CD14-positive monocyte (primary cell): ENCODE measurements around the gene DNAAF1. TPM values are rescaled to one million over a fixed set of nuclear protein-coding genes. Genes with fewer than 3 reads are reported as not detected.
"Not testable (repeated sequence)": the region's sequence is repeated elsewhere in the genome, so short reads cannot be mapped to it uniquely, and the experiment has no call there.

Source experiments
- DNase-seq, 3 donors: peaks; one replicate each; pipeline ENCODE4 v3.0.0-alpha.2; 2011 to 2022
- H2AFZ ChIP-seq: 2 replicates; pipeline ENCODE4 v1.6.0; 2012; ENCODE audit warnings: mild to moderate bottlenecking, low read depth, low read length, inconsistent platforms; ENCODE audit not compliant: insufficient read depth, poor library complexity, severe bottlenecking
- H3K27ac ChIP-seq, 2 donors: 1 replicate in 1 of 2; 2 replicates in 1 of 2; pipeline ENCODE4 v1.5.1; 2012 to 2013; ENCODE audit warnings: low read length in 2 of 2, control low read depth in 1 of 2, inconsistent platforms in 1 of 2, low read depth in 1 of 2, mild to moderate bottlenecking in 1 of 2
- H3K27me3 ChIP-seq, 2 donors: one replicate each; pipeline versions ENCODE4 v1.6.0 to v1.6.1; 2011 to 2013; ENCODE audit warnings: low read length in 2 of 2; ENCODE audit not compliant: control insufficient read depth in 2 of 2, insufficient read depth in 2 of 2
- H3K36me3 ChIP-seq, 2 donors: replicated peaks in 1 of 2; 1 replicate in 1 of 2; 2 replicates in 1 of 2; pipeline versions ENCODE4 v1.5.1 to v1.6.1; 2012 to 2013; ENCODE audit warnings: low read length in 2 of 2, control low read depth in 1 of 2, inconsistent platforms in 1 of 2, mild to moderate bottlenecking in 1 of 2; ENCODE audit not compliant: insufficient read depth in 2 of 2, control insufficient read depth in 1 of 2
- H3K4me1 ChIP-seq, 2 donors: 1 replicate in 1 of 2; 2 replicates in 1 of 2; pipeline versions ENCODE4 v1.5.1 to v1.6.1; 2012 to 2013; ENCODE audit warnings: low read length in 2 of 2, control low read depth in 1 of 2, inconsistent platforms in 1 of 2, mild to moderate bottlenecking in 1 of 2, moderate library complexity in 1 of 2; ENCODE audit not compliant: insufficient read depth in 2 of 2, control insufficient read depth in 1 of 2
- H3K4me2 ChIP-seq: replicated peaks from 2 replicates; pipeline ENCODE3; 2012; ENCODE audit warnings: low read length, moderate library complexity, mild to moderate bottlenecking; ENCODE audit not compliant: poor library complexity, severe bottlenecking; ENCODE audit errors: extremely low read depth
- H3K4me3 ChIP-seq, 3 experiments: fragments of 200-600 bp in 1 of 3; sonication (generic) in 1 of 3; replicated peaks in 1 of 3; 1 replicate in 2 of 3; 2 replicates in 1 of 3; pipeline ENCODE4 v1.5.1; 2011 to 2013; ENCODE audit warnings: low read length in 3 of 3, mild to moderate bottlenecking in 3 of 3, control low read depth in 2 of 3, low read depth in 2 of 3, inconsistent platforms in 1 of 3, moderate library complexity in 1 of 3
- H3K79me2 ChIP-seq: 2 replicates; pipeline ENCODE4 v1.6.0; 2012; ENCODE audit warnings: mild to moderate bottlenecking, control low read depth, inconsistent platforms, low read length, moderate library complexity; ENCODE audit not compliant: insufficient read depth
- H3K9ac ChIP-seq: 2 replicates; pipeline ENCODE4 v1.6.0; 2017; ENCODE audit warnings: low read length, mild to moderate bottlenecking; ENCODE audit not compliant: insufficient read depth, poor library complexity, severe bottlenecking
- H3K9me3 ChIP-seq, 2 donors: replicated peaks in 1 of 2; 1 replicate in 1 of 2; 2 replicates in 1 of 2; pipeline versions ENCODE4 v1.5.1 to v1.6.1; 2012 to 2013; ENCODE audit warnings: low read length in 2 of 2, control low read depth in 1 of 2; ENCODE audit not compliant: control insufficient read depth in 1 of 2, insufficient read depth in 1 of 2
- H4K20me1 ChIP-seq: 2 replicates; pipeline ENCODE4 v1.6.0; 2012; ENCODE audit warnings: mild to moderate bottlenecking, low read length, control low read depth, moderate library complexity; ENCODE audit not compliant: insufficient read depth
- H3K27ac Mint-ChIP-seq, 7 donors: one replicate each; pipeline ENCODE4 v1.8.0; 2020; ENCODE audit warnings: mild to moderate bottlenecking in 7 of 7, mixed read lengths in 7 of 7, moderate library complexity in 6 of 7, inconsistent platforms in 2 of 7
- H3K27me3 Mint-ChIP-seq, 3 donors: one replicate each; pipeline ENCODE4 v1.8.0; 2021 to 2022; ENCODE audit warnings: low read depth in 3 of 3, mild to moderate bottlenecking in 3 of 3, mixed read lengths in 3 of 3, moderate library complexity in 3 of 3, inconsistent platforms in 1 of 3
- H3K36me3 Mint-ChIP-seq, 2 donors: one replicate each; pipeline ENCODE4 v1.8.0; 2020; ENCODE audit warnings: mixed read lengths in 2 of 2, inconsistent platforms in 1 of 2, mild to moderate bottlenecking in 1 of 2
- H3K4me1 Mint-ChIP-seq: one replicate; pipeline ENCODE4 v1.8.0; 2020; ENCODE audit warnings: mild to moderate bottlenecking, mixed read lengths
- H3K4me3 Mint-ChIP-seq, 2 donors: one replicate each; pipeline ENCODE4 v1.8.0; 2020; ENCODE audit warnings: mild to moderate bottlenecking in 2 of 2, mixed read lengths in 2 of 2, moderate library complexity in 1 of 2
- H3K9me3 Mint-ChIP-seq, 7 donors: one replicate each; pipeline ENCODE4 v1.8.0; 2020 to 2022; ENCODE audit warnings: mixed read lengths in 7 of 7, mild to moderate bottlenecking in 6 of 7, moderate library complexity in 6 of 7, inconsistent platforms in 2 of 7
- WGBS: methylation state at CpG from one replicate; pipeline ENCODE4 v1.1.5; 2013; ENCODE audit warnings: missing lambda C conversion rate; ENCODE audit not compliant: insufficient coverage; 5-methylcytosine and 5-hydroxymethylcytosine counted together
- intact Hi-C, 2 donors: fragments of 100-400 bp; cut with micrococcal nuclease; formaldehyde crosslinking; loops; one replicate each; pipeline versions ENCODE4 v1.15.0 to v1.15.1; 2023
- polyA plus RNA-seq, 3 donors: library from polyadenylated mRNA; depleted of rRNA in 1 of 3; unstranded in 2 of 3; stranded (reverse) in 1 of 3; fragments of 300-500 nt in 2 of 3; fragments of >200 nt in 1 of 3; fragmentation: Illumina TruSeq in 2 of 3; gene quantifications; 1 replicate in 2 of 3; 2 replicates in 1 of 3; pipeline ENCODE4 v1.2.3, GENCODE V29; 2012 to 2021
- TF ChIP-seq, protein P1 (sequence below): fragments of 200-600 bp; IDR thresholded peaks from one replicate; pipeline ENCODE4 v1.8.0; 2022; ENCODE audit warnings: antibody characterized with exemption, mild to moderate bottlenecking

Gene DNAAF1
- polyA plus RNA-seq, 3 donors: 0.23 to 14.6 TPM; not detected in 1

- no peak overlapping the region for H3K9ac ChIP-seq
- intact Hi-C loops: no loop called here
- Mint-ChIP-seq H3K9me3 (peaks cover 0 to 7% (median under 1%) of the 10 kb centered on the region in 7 donors), H3K4me3 (no peak overlapping the region), H3K4me1 (peaks cover 6% of the 10 kb centered on the region), H3K27ac (no peak overlapping the region), H3K27me3 (peaks cover 4 to 14% (median 13%) of the 10 kb centered on the region in 3 donors), H3K36me3 (no peaks in the 10 kb centered on the region)
- H2AFZ ChIP-seq: no peak overlapping the region
- H3K36me3 ChIP-seq: no peaks in the 10 kb centered on the region
- WGBS: 82% methylated on average over 2 of the region's 5 CpGs
- TF ChIP-seq, protein P1, sequence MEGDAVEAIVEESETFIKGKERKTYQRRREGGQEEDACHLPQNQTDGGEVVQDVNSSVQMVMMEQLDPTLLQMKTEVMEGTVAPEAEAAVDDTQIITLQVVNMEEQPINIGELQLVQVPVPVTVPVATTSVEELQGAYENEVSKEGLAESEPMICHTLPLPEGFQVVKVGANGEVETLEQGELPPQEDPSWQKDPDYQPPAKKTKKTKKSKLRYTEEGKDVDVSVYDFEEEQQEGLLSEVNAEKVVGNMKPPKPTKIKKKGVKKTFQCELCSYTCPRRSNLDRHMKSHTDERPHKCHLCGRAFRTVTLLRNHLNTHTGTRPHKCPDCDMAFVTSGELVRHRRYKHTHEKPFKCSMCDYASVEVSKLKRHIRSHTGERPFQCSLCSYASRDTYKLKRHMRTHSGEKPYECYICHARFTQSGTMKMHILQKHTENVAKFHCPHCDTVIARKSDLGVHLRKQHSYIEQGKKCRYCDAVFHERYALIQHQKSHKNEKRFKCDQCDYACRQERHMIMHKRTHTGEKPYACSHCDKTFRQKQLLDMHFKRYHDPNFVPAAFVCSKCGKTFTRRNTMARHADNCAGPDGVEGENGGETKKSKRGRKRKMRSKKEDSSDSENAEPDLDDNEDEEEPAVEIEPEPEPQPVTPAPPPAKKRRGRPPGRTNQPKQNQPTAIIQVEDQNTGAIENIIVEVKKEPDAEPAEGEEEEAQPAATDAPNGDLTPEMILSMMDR: no peak
- H3K27ac ChIP-seq: no peak overlapping the region
- no peaks in the 10 kb centered on the region for H4K20me1 ChIP-seq
- H3K4me1 ChIP-seq: no peaks in the 10 kb centered on the region
- no peaks in the 10 kb centered on the region for H3K9me3 ChIP-seq
- DNase-seq: no peak
- no peaks in the 10 kb centered on the region for H3K79me2 ChIP-seq
- H3K4me2 ChIP-seq: no peak overlapping the region
- H3K4me3 ChIP-seq: no peak overlapping the region
- no peaks in the 10 kb centered on the region for H3K27me3 ChIP-seq
Measured at GRCh38 chr16:84215531-84215930, 70.4 kb downstream of the DNAAF1 start.

GRCh38 chr16:84216144-84216543 is 71.0 kb downstream of the DNAAF1 start:
- H3K27me3 ChIP-seq, H3K4me3 Mint-ChIP-seq, H3K4me2 ChIP-seq, H3K9me3 Mint-ChIP-seq, H3K9ac ChIP-seq, H3K36me3 ChIP-seq, H3K27ac ChIP-seq, H3K4me1 Mint-ChIP-seq, H3K4me1 ChIP-seq, H3K79me2 ChIP-seq, H3K36me3 Mint-ChIP-seq, H3K9me3 ChIP-seq, H2AFZ ChIP-seq, H3K4me3 ChIP-seq, intact Hi-C loops, DNase-seq, H3K27ac Mint-ChIP-seq, H4K20me1 ChIP-seq: not testable (repeated sequence)
- no CpG with 5 or more reads among the region's 3 CpGs for WGBS
- H3K27me3 Mint-ChIP-seq: peaks cover 4 to 13% (median 10%) of the 10 kb centered on the region in 3 donors
